Testis (tissue), 2 donors: Measurements from ENCODE around the gene MYO19.

Experiments
- POLR2A ChIP-seq: fragments of 450-650 bp; IDR thresholded peaks from one replicate; pipeline ENCODE4 v1.6.1; 2017; ENCODE audit warnings: antibody characterized with exemption, mild to moderate bottlenecking, moderate library complexity
- TF ChIP-seq, protein P1 (sequence below), 3 experiments: fragments of 450-650 bp in 2 of 3; fragments of 200-600 bp in 1 of 3; sonication (generic) in 1 of 3; IDR thresholded peaks; one replicate each; pipeline ENCODE4 v1.5.1; 2016 to 2019; ENCODE audit warnings: antibody characterized with exemption in 3 of 3, mild to moderate bottlenecking in 2 of 3, moderate library complexity in 1 of 3

DNA sequence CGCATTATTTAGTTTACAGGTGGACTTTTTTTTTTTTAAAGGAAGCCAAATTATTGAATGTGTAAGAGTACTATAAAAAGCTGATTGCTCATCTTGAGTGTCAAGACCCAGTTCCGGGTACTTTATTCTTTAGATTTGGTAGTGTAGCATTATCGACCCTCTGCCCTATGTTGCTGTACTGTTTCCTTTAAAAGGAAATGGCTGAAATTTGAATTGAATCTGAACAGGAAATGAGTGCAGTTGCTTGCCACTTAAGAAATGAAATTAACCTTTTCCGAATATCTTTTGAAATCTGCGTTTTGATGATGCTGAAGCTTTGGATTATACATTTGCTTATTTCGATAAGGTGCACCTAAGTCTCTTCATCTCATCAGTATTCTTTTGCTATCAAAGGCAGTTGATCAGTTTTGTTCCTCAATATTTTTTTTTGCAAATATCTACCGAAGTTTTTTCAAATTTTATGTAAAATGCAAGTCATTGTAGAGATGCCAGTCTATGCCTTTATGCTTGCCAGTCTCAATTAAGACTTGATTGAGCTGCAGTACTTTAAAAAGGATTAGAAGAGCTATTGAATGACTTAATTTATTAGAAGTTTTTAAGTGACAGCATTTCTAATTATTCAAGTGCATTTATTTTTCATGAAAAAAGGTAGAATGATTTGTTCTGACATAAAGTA, 11.9 kb upstream of the MYO19 start:
- TF ChIP-seq, protein P1, sequence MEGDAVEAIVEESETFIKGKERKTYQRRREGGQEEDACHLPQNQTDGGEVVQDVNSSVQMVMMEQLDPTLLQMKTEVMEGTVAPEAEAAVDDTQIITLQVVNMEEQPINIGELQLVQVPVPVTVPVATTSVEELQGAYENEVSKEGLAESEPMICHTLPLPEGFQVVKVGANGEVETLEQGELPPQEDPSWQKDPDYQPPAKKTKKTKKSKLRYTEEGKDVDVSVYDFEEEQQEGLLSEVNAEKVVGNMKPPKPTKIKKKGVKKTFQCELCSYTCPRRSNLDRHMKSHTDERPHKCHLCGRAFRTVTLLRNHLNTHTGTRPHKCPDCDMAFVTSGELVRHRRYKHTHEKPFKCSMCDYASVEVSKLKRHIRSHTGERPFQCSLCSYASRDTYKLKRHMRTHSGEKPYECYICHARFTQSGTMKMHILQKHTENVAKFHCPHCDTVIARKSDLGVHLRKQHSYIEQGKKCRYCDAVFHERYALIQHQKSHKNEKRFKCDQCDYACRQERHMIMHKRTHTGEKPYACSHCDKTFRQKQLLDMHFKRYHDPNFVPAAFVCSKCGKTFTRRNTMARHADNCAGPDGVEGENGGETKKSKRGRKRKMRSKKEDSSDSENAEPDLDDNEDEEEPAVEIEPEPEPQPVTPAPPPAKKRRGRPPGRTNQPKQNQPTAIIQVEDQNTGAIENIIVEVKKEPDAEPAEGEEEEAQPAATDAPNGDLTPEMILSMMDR (IDR thresholded peaks at IDR 0.05), result no peak
- TF ChIP-seq POLR2A, result no peak
